ENCODE results near the gene PCSK2.

The PCSK2 gene

GRCh38 chr20:17376031-17376430, 149.2 kb downstream of the PCSK2 start:
- in situ Hi-C loops (cut with HindIII; ENCODE audit: low sequenced_read_pairs), result no loop called here
- TF ChIP-seq, protein P1, sequence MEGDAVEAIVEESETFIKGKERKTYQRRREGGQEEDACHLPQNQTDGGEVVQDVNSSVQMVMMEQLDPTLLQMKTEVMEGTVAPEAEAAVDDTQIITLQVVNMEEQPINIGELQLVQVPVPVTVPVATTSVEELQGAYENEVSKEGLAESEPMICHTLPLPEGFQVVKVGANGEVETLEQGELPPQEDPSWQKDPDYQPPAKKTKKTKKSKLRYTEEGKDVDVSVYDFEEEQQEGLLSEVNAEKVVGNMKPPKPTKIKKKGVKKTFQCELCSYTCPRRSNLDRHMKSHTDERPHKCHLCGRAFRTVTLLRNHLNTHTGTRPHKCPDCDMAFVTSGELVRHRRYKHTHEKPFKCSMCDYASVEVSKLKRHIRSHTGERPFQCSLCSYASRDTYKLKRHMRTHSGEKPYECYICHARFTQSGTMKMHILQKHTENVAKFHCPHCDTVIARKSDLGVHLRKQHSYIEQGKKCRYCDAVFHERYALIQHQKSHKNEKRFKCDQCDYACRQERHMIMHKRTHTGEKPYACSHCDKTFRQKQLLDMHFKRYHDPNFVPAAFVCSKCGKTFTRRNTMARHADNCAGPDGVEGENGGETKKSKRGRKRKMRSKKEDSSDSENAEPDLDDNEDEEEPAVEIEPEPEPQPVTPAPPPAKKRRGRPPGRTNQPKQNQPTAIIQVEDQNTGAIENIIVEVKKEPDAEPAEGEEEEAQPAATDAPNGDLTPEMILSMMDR (IDR thresholded peaks at IDR 0.05; ENCODE audit: low read depth, low read length, missing control alignments), result no peak
- H3K4me3 ChIP-seq (ENCODE audit: low read depth, low read length), result no peak overlapping the region
- no peak for DNase-seq (ENCODE audit: low read depth)

DNA sequence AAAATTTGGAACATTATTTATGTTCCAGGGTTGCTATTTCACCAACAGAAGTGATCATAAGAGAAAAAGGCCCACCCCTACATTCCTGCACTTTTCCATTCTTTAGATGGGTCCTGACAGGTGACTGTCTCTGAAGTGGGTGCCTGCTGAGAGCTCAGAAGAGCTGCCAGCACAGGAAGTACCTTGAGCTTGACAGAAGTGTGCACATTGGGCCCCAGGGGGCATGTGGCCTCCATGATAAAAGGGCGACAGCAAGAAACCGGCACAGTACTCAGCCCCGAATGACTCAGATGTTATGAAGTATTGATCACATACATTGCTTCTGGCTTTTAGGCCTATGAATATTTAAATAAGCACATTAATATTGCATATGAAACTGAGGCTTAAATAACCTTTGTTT, 150.4 kb downstream of the PCSK2 start:
- DNase-seq (ENCODE audit: low read depth), result no peak
- in situ Hi-C loops (cut with HindIII; ENCODE audit: low sequenced_read_pairs), result no loop called here
- TF ChIP-seq, protein P1 (IDR thresholded peaks at IDR 0.05; ENCODE audit: low read depth, low read length, missing control alignments), result no peak
- H3K4me3 ChIP-seq (ENCODE audit: low read depth, low read length), result no peak overlapping the region

- DNase-seq (ENCODE audit: low read depth), result no peak
- in situ Hi-C loops (cut with HindIII; ENCODE audit: low sequenced_read_pairs), result no loop called here
- H3K4me3 ChIP-seq (ENCODE audit: low read depth, low read length), result no peak overlapping the region
- TF ChIP-seq, protein P1 (IDR thresholded peaks at IDR 0.05; ENCODE audit: low read depth, low read length, missing control alignments), result no peak
Observed at GRCh38 chr20:17379651-17380050, 152.8 kb downstream of the PCSK2 start.

DNA sequence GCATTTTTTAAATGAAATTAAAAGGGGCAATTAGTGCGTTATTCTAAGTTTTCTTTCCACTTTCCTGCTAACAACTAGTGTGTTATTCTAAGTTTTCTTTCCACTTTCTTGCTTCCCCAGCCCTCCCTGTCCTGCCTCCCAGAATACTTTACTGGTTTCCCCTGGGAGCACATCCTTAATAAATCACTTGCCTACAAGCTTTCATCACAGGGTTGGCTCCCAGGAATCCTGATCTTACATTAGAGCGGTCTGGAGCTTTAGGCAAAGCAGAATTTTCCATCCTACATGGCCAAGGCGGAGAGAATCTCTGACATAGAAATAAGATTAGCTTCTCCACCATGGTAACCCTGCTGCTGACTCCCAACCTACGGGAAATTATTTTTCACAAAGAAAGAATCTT, 154.0 kb downstream of the PCSK2 start:
- TF ChIP-seq, protein P1 (IDR thresholded peaks at IDR 0.05; ENCODE audit: low read depth, low read length, missing control alignments), result no peak
- no peak for DNase-seq (ENCODE audit: low read depth)
- in situ Hi-C loops (cut with HindIII; ENCODE audit: low sequenced_read_pairs), result no loop called here
- H3K4me3 ChIP-seq (ENCODE audit: low read depth, low read length), result no peak overlapping the region

GRCh38 chr20:17381724-17382123, 154.9 kb downstream of the PCSK2 start:
- in situ Hi-C loops (cut with HindIII; ENCODE audit: low sequenced_read_pairs), result no loop called here
- H3K4me3 ChIP-seq (ENCODE audit: low read depth, low read length), result no peak overlapping the region
- DNase-seq (ENCODE audit: low read depth), result no peak
- TF ChIP-seq, protein P1 (IDR thresholded peaks at IDR 0.05; ENCODE audit: low read depth, low read length, missing control alignments), result no peak

- TF ChIP-seq, protein P1 (IDR thresholded peaks at IDR 0.05; ENCODE audit: low read depth, low read length, missing control alignments), result no peak
- H3K4me3 ChIP-seq (ENCODE audit: low read depth, low read length), result no peak overlapping the region
- in situ Hi-C loops (cut with HindIII; ENCODE audit: low sequenced_read_pairs), result no loop called here
- DNase-seq (ENCODE audit: low read depth), result no peak
Observed at GRCh38 chr20:17385798-17386197, 159.0 kb downstream of the PCSK2 start.

DNA sequence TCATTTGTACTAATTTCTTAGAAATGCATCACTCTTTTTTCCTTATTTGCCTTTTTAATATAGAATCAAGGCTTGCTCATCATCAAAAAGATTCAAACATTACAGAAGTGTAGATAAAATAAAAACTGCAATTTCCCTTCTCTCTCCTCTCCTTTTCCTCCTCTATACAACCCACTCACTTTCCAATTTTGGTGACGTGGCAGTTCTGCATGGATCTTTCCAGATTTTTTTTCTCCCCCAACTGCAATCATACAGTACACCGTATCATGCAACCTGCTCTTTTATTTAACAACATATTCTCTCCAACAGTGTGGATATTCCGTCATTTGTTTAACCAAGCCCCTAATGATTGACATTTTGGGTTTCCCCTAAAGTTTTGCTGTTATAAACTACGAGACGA, 163.8 kb downstream of the PCSK2 start:
- in situ Hi-C loops (cut with HindIII; ENCODE audit: low sequenced_read_pairs), result no loop called here
- TF ChIP-seq, protein P1 (IDR thresholded peaks at IDR 0.05; ENCODE audit: low read depth, low read length, missing control alignments), result no peak
- H3K4me3 ChIP-seq (ENCODE audit: low read depth, low read length), result no peak overlapping the region
- no peak for DNase-seq (ENCODE audit: low read depth)
